ENCODE measurements around the gene EVI5. TPM values are rescaled to one million over a fixed set of nuclear protein-coding genes. Genes with fewer than 3 reads are reported as not detected.

The EVI5 gene
- total RNA-seq, 1 experiment from 2014 or later: 11.4 TPM

GRCh38 chr1:92538413-92539061 lies 246.4 kb downstream of the EVI5 start:
- no peaks in the 10 kb centered on the region for H3K36me3 Mint-ChIP-seq
- ATAC-seq: no peak

More at GRCh38 chr1:92538413-92539061, 246.4 kb downstream of the EVI5 start:
- Mint-ChIP-seq H3K9me3 (no peaks in the 10 kb centered on the region), H3K4me3 (no peak overlapping the region), H3K27me3 (ENCODE audit: low read depth) (no peaks in the 10 kb centered on the region), H3K4me1 (no peaks in the 10 kb centered on the region), H3K27ac (no peak overlapping the region)
- POLR2A ChIA-PET: no interaction called here
- DNase-seq (ENCODE audit: low spot score): no peak
- TF ChIP-seq TEAD4 (CRISPR knock-in tag; IDR thresholded peaks at IDR 0.05) (no peak), HMGXB4 (CRISPR knock-in tag; IDR thresholded peaks at IDR 0.05) (no peak), TCF7 (CRISPR knock-in tag; IDR thresholded peaks at IDR 0.05; ENCODE audit: low read depth) (no peak), ATF1 (CRISPR knock-in tag; IDR thresholded peaks at IDR 0.05) (no peak), MLX (CRISPR knock-in tag; IDR thresholded peaks at IDR 0.05) (no peak), E2F4 (CRISPR knock-in tag; IDR thresholded peaks at IDR 0.05; ENCODE audit: borderline replicate concordance, low read depth) (no peak), PRDM15 (CRISPR knock-in tag; IDR thresholded peaks at IDR 0.05) (no peak), ZNF423 (CRISPR knock-in tag; IDR thresholded peaks at IDR 0.05) (no peak), ZNF671 (CRISPR knock-in tag; IDR thresholded peaks at IDR 0.05) (no peak), PREB (CRISPR knock-in tag; IDR thresholded peaks at IDR 0.05; ENCODE audit: borderline replicate concordance) (no peak), ATF3 (CRISPR knock-in tag; conservative IDR thresholded peaks at IDR 0.05) (no peak), ESRRA (CRISPR knock-in tag; IDR thresholded peaks at IDR 0.05; ENCODE audit: borderline replicate concordance) (no peak)
- TF ChIP-seq, protein P1, sequence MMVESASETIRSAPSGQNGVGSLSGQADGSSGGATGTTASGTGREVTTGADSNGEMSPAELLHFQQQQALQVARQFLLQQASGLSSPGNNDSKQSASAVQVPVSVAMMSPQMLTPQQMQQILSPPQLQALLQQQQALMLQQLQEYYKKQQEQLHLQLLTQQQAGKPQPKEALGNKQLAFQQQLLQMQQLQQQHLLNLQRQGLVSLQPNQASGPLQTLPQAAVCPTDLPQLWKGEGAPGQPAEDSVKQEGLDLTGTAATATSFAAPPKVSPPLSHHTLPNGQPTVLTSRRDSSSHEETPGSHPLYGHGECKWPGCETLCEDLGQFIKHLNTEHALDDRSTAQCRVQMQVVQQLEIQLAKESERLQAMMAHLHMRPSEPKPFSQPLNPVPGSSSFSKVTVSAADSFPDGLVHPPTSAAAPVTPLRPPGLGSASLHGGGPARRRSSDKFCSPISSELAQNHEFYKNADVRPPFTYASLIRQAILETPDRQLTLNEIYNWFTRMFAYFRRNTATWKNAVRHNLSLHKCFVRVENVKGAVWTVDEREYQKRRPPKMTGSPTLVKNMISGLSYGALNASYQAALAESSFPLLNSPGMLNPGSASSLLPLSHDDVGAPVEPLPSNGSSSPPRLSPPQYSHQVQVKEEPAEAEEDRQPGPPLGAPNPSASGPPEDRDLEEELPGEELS (CRISPR knock-in tag; IDR thresholded peaks at IDR 0.05): no peak
- TF ChIP-seq, protein P2, sequence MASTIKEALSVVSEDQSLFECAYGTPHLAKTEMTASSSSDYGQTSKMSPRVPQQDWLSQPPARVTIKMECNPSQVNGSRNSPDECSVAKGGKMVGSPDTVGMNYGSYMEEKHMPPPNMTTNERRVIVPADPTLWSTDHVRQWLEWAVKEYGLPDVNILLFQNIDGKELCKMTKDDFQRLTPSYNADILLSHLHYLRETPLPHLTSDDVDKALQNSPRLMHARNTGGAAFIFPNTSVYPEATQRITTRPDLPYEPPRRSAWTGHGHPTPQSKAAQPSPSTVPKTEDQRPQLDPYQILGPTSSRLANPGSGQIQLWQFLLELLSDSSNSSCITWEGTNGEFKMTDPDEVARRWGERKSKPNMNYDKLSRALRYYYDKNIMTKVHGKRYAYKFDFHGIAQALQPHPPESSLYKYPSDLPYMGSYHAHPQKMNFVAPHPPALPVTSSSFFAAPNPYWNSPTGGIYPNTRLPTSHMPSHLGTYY (CRISPR knock-in tag; IDR thresholded peaks at IDR 0.05): no peak
- TF ChIP-seq, protein P3, sequence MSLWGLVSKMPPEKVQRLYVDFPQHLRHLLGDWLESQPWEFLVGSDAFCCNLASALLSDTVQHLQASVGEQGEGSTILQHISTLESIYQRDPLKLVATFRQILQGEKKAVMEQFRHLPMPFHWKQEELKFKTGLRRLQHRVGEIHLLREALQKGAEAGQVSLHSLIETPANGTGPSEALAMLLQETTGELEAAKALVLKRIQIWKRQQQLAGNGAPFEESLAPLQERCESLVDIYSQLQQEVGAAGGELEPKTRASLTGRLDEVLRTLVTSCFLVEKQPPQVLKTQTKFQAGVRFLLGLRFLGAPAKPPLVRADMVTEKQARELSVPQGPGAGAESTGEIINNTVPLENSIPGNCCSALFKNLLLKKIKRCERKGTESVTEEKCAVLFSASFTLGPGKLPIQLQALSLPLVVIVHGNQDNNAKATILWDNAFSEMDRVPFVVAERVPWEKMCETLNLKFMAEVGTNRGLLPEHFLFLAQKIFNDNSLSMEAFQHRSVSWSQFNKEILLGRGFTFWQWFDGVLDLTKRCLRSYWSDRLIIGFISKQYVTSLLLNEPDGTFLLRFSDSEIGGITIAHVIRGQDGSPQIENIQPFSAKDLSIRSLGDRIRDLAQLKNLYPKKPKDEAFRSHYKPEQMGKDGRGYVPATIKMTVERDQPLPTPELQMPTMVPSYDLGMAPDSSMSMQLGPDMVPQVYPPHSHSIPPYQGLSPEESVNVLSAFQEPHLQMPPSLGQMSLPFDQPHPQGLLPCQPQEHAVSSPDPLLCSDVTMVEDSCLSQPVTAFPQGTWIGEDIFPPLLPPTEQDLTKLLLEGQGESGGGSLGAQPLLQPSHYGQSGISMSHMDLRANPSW (CRISPR knock-in tag; conservative IDR thresholded peaks at IDR 0.05; ENCODE audit: low read depth): no peak
- TF ChIP-seq, protein P4, sequence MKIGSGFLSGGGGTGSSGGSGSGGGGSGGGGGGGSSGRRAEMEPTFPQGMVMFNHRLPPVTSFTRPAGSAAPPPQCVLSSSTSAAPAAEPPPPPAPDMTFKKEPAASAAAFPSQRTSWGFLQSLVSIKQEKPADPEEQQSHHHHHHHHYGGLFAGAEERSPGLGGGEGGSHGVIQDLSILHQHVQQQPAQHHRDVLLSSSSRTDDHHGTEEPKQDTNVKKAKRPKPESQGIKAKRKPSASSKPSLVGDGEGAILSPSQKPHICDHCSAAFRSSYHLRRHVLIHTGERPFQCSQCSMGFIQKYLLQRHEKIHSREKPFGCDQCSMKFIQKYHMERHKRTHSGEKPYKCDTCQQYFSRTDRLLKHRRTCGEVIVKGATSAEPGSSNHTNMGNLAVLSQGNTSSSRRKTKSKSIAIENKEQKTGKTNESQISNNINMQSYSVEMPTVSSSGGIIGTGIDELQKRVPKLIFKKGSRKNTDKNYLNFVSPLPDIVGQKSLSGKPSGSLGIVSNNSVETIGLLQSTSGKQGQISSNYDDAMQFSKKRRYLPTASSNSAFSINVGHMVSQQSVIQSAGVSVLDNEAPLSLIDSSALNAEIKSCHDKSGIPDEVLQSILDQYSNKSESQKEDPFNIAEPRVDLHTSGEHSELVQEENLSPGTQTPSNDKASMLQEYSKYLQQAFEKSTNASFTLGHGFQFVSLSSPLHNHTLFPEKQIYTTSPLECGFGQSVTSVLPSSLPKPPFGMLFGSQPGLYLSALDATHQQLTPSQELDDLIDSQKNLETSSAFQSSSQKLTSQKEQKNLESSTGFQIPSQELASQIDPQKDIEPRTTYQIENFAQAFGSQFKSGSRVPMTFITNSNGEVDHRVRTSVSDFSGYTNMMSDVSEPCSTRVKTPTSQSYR (CRISPR knock-in tag; IDR thresholded peaks at IDR 0.05): no peak
- CTCF ChIA-PET: no interaction called here
